GM13977 (cell line): Measurements from ENCODE around the gene PLEKHO2.
"Not testable (repeated sequence)": the region's sequence is repeated elsewhere in the genome, so short reads cannot be mapped to it uniquely, and the experiment has no call there.

Experiments used
- DNase-seq: peaks from one replicate; pipeline ENCODE4 v3.0.0; 2012; ENCODE audit warnings: low spot score
- CTCF ChIP-seq: IDR thresholded peaks from 2 replicates; pipeline ENCODE4 v1.5.1; 2012; ENCODE audit warnings: mild to moderate bottlenecking, control low read depth; ENCODE audit not compliant: insufficient read depth; ENCODE audit errors: extremely low read depth, missing control alignments
- in situ Hi-C: fragments of 300-500 bp; cut with MboI; formaldehyde crosslinking; loops from one replicate; pipeline ENCODE4 v1.12.0; 2022; ENCODE audit warnings: low sequenced_read_pairs, low pct_unique_long_range_greater_than_20kb, mixed read lengths, inconsistent platforms; ENCODE audit not compliant: unreplicated experiment

Gene PLEKHO2

GRCh38 chr15:64841344-64842095 lies at the start of gene PLEKHO2:
Gene PLEKHO2 (plus strand): TSS chr15:64841915. CDS start chr15:64842017, 102 bp downstream.
- TF ChIP-seq CTCF: peak; percentile 18
- in situ Hi-C loops: loop anchor here (10.0 kb wide), 1 partner anchor 53 kb away; no protein-coding TSS in a partner anchor
- peak; percentile 98 for DNase-seq

- TF ChIP-seq CTCF: no peak
- DNase-seq: no peak
- in situ Hi-C loops: no loop called here
These were observed 49.4 kb upstream of the PLEKHO2 start for GRCh38 chr15:64792282-64792681.

GRCh38 chr15:64795299-64795698 lies 46.4 kb upstream of the PLEKHO2 start:
- in situ Hi-C loops, DNase-seq: not testable (repeated sequence)

GRCh38 chr15:64795921-64796320 lies 45.8 kb upstream of the PLEKHO2 start:
- DNase-seq: not testable (repeated sequence)

GRCh38 chr15:64798905-64799304 lies 42.8 kb upstream of the PLEKHO2 start:
- DNase-seq, in situ Hi-C loops: not testable (repeated sequence)

More at GRCh38 chr15:64795921-64796320, 45.8 kb upstream of the PLEKHO2 start:
- in situ Hi-C loops: not testable (repeated sequence)

GRCh38 chr15:64800476-64800875 lies 41.2 kb upstream of the PLEKHO2 start:
- in situ Hi-C loops: no loop called here
- DNase-seq: no peak
- no peak for TF ChIP-seq CTCF

- in situ Hi-C loops: no loop called here
- TF ChIP-seq CTCF: no peak
- no peak for DNase-seq
These were observed 38.2 kb upstream of the PLEKHO2 start for GRCh38 chr15:64803526-64803925.

GRCh38 chr15:64804619-64805018 lies 37.1 kb upstream of the PLEKHO2 start:
- DNase-seq: no peak
- in situ Hi-C loops: loop anchor here (5.0 kb wide), 1 partner anchor 72 kb away; no protein-coding TSS in a partner anchor
- TF ChIP-seq CTCF: no peak
